ENCODE measurements around the gene KIF23. TPM values are rescaled to one million over a fixed set of nuclear protein-coding genes. Genes with fewer than 3 reads are reported as not detected.

The KIF23 gene
- total RNA-seq, 4 donors from 2014 or later = 1.9 to 11.5 (median 5.2) TPM

- no peaks in the 10 kb centered on the region for H3K27me3 ChIP-seq
- H3K4me3 ChIP-seq = peak overlapping the region in 1 of 4 donors; percentile 5
- H3K9me3 ChIP-seq = no peaks in the 10 kb centered on the region
- in situ Hi-C loops (cut with MboI; ENCODE audit: low pct_ligation_motif_present in 1 of 4, low pct_unique_long_range_greater_than_20kb in 1 of 4, low sequenced_read_pairs in 3 of 4) = no loop called here
- H3K4me1 ChIP-seq = peaks cover 14 to 38% (median 24%) of the 10 kb centered on the region in 4 donors
- WGBS, 2 donors (ENCODE audit: low coverage in 1 of 2) = 27% methylated on average over 5 of the region's 5 CpGs; no CpG with 5 or more reads in 1 of the 2 donors
- intact Hi-C loops (cut with DNase I; ENCODE audit: low total_unique reads) = no loop called here
- H3K27ac ChIP-seq = peak overlapping the region; percentile 30 to 96 (median 66)
- TF ChIP-seq POLR2A (IDR thresholded peaks at IDR 0.05) = no peak
- no peak for TF ChIP-seq EP300 (IDR thresholded peaks at IDR 0.05; ENCODE audit: low read depth)
- TF ChIP-seq POLR2AphosphoS5 (IDR thresholded peaks at IDR 0.05) = no peak
- TF ChIP-seq, protein P1, sequence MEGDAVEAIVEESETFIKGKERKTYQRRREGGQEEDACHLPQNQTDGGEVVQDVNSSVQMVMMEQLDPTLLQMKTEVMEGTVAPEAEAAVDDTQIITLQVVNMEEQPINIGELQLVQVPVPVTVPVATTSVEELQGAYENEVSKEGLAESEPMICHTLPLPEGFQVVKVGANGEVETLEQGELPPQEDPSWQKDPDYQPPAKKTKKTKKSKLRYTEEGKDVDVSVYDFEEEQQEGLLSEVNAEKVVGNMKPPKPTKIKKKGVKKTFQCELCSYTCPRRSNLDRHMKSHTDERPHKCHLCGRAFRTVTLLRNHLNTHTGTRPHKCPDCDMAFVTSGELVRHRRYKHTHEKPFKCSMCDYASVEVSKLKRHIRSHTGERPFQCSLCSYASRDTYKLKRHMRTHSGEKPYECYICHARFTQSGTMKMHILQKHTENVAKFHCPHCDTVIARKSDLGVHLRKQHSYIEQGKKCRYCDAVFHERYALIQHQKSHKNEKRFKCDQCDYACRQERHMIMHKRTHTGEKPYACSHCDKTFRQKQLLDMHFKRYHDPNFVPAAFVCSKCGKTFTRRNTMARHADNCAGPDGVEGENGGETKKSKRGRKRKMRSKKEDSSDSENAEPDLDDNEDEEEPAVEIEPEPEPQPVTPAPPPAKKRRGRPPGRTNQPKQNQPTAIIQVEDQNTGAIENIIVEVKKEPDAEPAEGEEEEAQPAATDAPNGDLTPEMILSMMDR (IDR thresholded peaks at IDR 0.05) = no peak
- H3K36me3 ChIP-seq = peaks cover 0 to 8% (median 0%) of the 10 kb centered on the region in 4 donors
- no peak for DNase-seq
These were observed 40.8 kb downstream of the KIF23 start for GRCh38 chr15:69454953-69455352.

DNA sequence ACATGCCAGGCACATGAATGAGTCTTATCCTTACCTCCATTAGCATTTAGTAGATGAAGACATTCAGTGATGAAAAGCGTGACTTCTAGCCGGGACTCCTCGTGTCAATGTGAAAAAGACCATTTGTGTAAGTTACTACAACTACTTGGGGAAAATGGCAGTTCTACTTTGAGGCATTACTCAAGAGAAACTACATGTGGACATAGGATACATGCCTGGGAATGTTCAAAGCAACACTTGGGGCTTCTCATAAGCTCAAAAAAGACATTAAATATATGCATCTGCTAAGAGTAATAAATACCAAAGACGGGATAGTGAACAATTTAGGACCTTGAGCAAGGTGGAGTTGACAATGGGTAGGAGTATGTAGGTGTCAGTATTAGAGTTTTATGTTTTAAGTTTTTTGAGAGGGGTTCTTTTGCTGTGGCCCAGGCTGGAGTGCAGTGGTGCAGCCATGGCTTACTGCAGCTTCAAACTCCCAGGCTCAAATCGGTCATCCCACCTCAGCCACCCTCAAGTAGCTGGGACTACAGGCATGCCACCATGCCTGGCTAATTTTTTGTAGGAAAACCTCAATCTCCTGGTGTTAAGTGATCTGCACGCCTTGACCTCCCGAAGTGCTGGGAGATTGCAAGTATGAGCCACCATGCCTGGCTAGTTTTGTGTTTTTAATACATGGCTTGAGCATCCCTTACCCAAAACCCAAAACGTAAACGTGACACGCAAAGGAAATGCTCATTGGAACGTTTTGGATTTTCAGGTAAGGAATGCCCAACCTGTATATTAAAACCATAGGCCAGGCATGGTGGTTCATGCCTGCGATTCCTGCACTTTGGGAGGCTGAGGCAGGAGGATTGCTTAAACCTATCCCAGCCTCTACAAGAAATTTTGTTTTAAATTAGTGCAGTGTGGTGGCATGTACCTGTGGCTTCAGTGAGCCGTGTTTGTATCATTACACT is 42.3 kb downstream of the KIF23 start:
- no peak for DNase-seq
- no peaks in the 10 kb centered on the region for H3K9me3 ChIP-seq
- TF ChIP-seq POLR2AphosphoS5 (IDR thresholded peaks at IDR 0.05) (no peak), POLR2A (IDR thresholded peaks at IDR 0.05) (no peak)
- TF ChIP-seq, protein P1 (IDR thresholded peaks at IDR 0.05) = no peak
- intact Hi-C loops (cut with DNase I; ENCODE audit: low total_unique reads) = no loop called here
- in situ Hi-C loops (cut with MboI; ENCODE audit: low pct_ligation_motif_present in 1 of 4, low pct_unique_long_range_greater_than_20kb in 1 of 4, low sequenced_read_pairs in 3 of 4) = no loop called here
- H3K4me3 ChIP-seq = no peak overlapping the region
- peaks cover 0 to 8% (median 0%) of the 10 kb centered on the region in 4 donors for H3K36me3 ChIP-seq
- peaks cover 14 to 41% (median 25%) of the 10 kb centered on the region in 4 donors for H3K4me1 ChIP-seq
- 82 to 90% methylated on average over 12 to 13 of the region's 13 CpGs for WGBS, 2 donors (ENCODE audit: low coverage in 1 of 2)
- no peaks in the 10 kb centered on the region for H3K27me3 ChIP-seq
- peak overlapping the region in 3 of 4 donors; percentile 36 to 96 (median 95) for H3K27ac ChIP-seq

DNA sequence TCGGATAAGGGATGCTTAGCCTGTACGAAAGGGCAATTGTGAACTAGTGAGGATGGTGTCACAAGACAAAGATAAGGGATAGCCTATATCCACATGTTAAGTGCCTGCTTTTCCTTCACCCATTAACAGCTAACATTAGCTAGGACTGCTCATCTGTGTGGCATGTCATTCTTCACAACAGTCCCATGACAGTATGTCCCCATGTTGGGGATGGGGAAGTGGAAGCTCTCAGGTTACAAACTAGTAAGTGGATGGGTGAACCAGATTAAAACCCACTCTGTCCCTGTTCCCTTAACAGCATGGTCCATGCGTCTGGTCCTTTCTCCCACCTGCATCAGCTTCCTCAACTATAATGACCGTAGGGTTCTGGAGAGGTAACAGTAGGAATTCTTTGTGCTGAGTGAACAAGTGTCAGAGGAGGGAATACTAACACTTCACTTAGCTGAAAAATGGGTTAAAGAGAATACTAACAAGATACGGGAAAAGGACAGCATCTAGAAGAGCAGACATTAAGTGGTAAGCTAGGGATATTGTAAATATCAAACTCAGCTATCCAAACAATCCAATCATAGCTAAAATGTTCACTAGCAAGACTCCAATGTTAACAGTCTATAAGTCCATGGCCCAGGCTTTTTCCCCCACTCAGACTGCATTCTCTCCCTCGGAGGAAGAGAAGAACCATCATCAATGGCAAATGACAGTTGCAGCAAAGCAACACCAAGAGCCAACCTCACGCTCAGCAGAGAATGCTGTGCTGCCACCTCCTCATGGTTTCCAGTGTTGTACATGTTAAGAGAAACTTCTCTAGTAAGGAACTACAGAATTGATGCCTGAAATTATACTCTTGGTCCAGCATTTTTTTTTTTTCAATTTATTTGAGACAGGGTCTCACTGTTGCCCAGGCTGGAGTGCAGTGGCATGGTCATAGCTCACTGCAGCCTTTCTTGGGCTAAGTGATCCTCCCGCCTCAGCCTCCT is 43.4 kb downstream of the KIF23 start:
- no peak for DNase-seq
- H3K27ac ChIP-seq = no peak overlapping the region
- no peaks in the 10 kb centered on the region for H3K9me3 ChIP-seq
- TF ChIP-seq POLR2AphosphoS5 (IDR thresholded peaks at IDR 0.05) = no peak
- TF ChIP-seq POLR2A (IDR thresholded peaks at IDR 0.05) = no peak
- H3K36me3 ChIP-seq = peaks cover 0 to 8% (median 0%) of the 10 kb centered on the region in 4 donors
- H3K4me3 ChIP-seq = no peak overlapping the region
- H3K27me3 ChIP-seq = no peaks in the 10 kb centered on the region
- in situ Hi-C loops (cut with MboI; ENCODE audit: low pct_ligation_motif_present in 1 of 4, low pct_unique_long_range_greater_than_20kb in 1 of 4, low sequenced_read_pairs in 3 of 4) = no loop called here
- intact Hi-C loops (cut with DNase I; ENCODE audit: low total_unique reads) = no loop called here
- peaks cover 14 to 42% (median 30%) of the 10 kb centered on the region in 4 donors for H3K4me1 ChIP-seq
- 77 to 79% methylated on average over 6 to 8 of the region's 8 CpGs for WGBS, 2 donors (ENCODE audit: low coverage in 1 of 2)

- no peak overlapping the region for H3K27ac ChIP-seq
- H3K4me1 ChIP-seq = peaks cover 19 to 45% (median 28%) of the 10 kb centered on the region in 4 donors
- in situ Hi-C loops (cut with MboI; ENCODE audit: low pct_ligation_motif_present in 1 of 4, low pct_unique_long_range_greater_than_20kb in 1 of 4, low sequenced_read_pairs in 3 of 4) = no loop called here
These were observed 44.9 kb downstream of the KIF23 start for GRCh38 chr15:69459066-69459465.

More at GRCh38 chr15:69459066-69459465, 44.9 kb downstream of the KIF23 start:
- WGBS, 2 donors (ENCODE audit: low coverage in 1 of 2) = 68 to 73% methylated on average over 2 of the region's 2 CpGs
- H3K4me3 ChIP-seq = no peak overlapping the region
- peaks cover 0 to 8% (median 0%) of the 10 kb centered on the region in 4 donors for H3K36me3 ChIP-seq
- no peaks in the 10 kb centered on the region for H3K27me3 ChIP-seq
- no peaks in the 10 kb centered on the region for H3K9me3 ChIP-seq
- no peak for DNase-seq
- intact Hi-C loops (cut with DNase I; ENCODE audit: low total_unique reads) = no loop called here
- no peak for TF ChIP-seq POLR2A (IDR thresholded peaks at IDR 0.05)
- no peak for TF ChIP-seq EP300 (IDR thresholded peaks at IDR 0.05; ENCODE audit: low read depth)
- no peak for TF ChIP-seq POLR2AphosphoS5 (IDR thresholded peaks at IDR 0.05)
- TF ChIP-seq, protein P1 (IDR thresholded peaks at IDR 0.05) = no peak

Measured in transverse colon (tissue), 4 donors.